Type B pancreatic cell (in vitro differentiated cells): ENCODE results near the gene PIGQ. TPM values are rescaled to one million over a fixed set of nuclear protein-coding genes. Genes with fewer than 3 reads are reported as not detected.
"Not testable (repeated sequence)": the region's sequence is repeated elsewhere in the genome, so short reads cannot be mapped to it uniquely, and the experiment has no call there.

Source experiments
- DNase-seq: peaks from one replicate; pipeline ENCODE4 v3.0.0; 2021; ENCODE audit warnings: mixed read lengths; ENCODE audit not compliant: unreplicated experiment; ENCODE audit errors: extremely low spot score
- H3K27ac Mint-ChIP-seq: 2 replicates; pipeline ENCODE4 v1.8.0; 2021; ENCODE audit warnings: mild to moderate bottlenecking, mixed read lengths
- H3K27me3 Mint-ChIP-seq: 2 replicates; pipeline ENCODE4 v1.8.0; 2021; ENCODE audit warnings: mixed read lengths
- H3K36me3 Mint-ChIP-seq: 2 replicates; pipeline ENCODE4 v1.8.0; 2021; ENCODE audit warnings: mixed read lengths
- H3K4me1 Mint-ChIP-seq: one replicate; pipeline ENCODE4 v1.8.0; 2021; ENCODE audit warnings: mixed read lengths; ENCODE audit not compliant: unreplicated experiment
- H3K4me3 Mint-ChIP-seq: 2 replicates; pipeline ENCODE4 v1.8.0; 2021; ENCODE audit warnings: mild to moderate bottlenecking, mixed read lengths
- H3K9me3 Mint-ChIP-seq: 2 replicates; pipeline ENCODE4 v1.8.0; 2021; ENCODE audit warnings: mixed read lengths
- total RNA-seq: library from RNA; stranded (reverse); gene quantifications from 2 replicates; pipeline ENCODE4 v1.2.1, GENCODE V29; 2021; ENCODE audit warnings: low replicate concordance
- TF ChIP-seq, protein P1 (sequence below): fragments of 200-600 bp; sonication (generic); conservative IDR thresholded peaks from 2 replicates; pipeline ENCODE4 v1.5.0; 2021; ENCODE audit warnings: antibody characterized with exemption, mild to moderate bottlenecking

Gene PIGQ
- total RNA-seq, 1 donor from 2014 or later = 83.5 TPM

DNA sequence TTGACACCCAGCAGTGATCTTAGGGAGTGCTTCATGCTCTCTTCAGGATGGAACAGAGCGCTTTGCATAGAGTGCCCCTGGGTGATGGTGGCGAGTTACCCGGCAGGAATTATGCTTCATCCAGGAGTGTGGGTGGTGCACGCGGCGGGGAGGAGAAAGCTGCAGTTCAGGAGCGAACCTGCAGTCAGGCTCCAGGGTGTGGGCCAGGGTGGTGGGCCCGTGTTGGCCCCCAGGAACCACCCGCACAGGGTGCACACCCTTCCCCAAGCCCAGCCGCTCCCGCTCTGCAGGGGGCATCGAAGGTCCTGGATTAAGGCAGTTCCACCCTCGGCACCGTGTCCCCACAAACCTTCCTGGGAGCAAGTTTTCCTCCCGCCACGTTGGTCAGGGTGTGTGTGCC is 24.0 kb downstream of the PIGQ start:
- Mint-ChIP-seq H3K27me3 (no peaks in the 10 kb centered on the region), H3K36me3 (peaks cover 13% of the 10 kb centered on the region), H3K4me3 (peak overlapping the region; percentile 91), H3K9me3 (no peaks in the 10 kb centered on the region), H3K4me1 (peaks cover 26% of the 10 kb centered on the region), H3K27ac (peak overlapping the region; percentile 90)
- DNase-seq = no peak
- TF ChIP-seq, protein P1, sequence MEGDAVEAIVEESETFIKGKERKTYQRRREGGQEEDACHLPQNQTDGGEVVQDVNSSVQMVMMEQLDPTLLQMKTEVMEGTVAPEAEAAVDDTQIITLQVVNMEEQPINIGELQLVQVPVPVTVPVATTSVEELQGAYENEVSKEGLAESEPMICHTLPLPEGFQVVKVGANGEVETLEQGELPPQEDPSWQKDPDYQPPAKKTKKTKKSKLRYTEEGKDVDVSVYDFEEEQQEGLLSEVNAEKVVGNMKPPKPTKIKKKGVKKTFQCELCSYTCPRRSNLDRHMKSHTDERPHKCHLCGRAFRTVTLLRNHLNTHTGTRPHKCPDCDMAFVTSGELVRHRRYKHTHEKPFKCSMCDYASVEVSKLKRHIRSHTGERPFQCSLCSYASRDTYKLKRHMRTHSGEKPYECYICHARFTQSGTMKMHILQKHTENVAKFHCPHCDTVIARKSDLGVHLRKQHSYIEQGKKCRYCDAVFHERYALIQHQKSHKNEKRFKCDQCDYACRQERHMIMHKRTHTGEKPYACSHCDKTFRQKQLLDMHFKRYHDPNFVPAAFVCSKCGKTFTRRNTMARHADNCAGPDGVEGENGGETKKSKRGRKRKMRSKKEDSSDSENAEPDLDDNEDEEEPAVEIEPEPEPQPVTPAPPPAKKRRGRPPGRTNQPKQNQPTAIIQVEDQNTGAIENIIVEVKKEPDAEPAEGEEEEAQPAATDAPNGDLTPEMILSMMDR = no peak

DNA sequence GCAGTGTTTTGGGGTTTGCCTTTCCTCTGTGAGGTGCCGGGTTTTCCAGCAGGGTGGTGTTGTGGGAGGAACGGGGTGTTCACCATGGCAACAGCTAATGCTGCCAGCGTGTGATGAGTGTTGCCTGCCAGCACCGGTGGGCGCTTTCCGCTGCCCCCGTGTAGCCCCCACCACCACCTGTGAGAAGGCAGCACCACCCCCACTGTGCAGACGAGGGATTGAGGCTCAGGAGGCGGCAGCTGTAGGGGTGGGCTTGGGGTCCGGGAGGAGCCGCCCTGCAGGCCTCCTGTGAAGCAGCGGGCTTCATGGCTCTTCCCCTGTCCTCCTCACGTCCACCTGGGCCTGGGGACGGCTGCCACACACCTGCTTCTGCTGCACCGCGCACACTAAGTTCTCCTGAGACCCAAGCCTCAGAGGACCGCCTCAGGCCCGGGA is 25.3 kb downstream of the PIGQ start:
- DNase-seq = no peak
- Mint-ChIP-seq H3K27ac (no peak overlapping the region), H3K4me1 (peaks cover 26% of the 10 kb centered on the region), H3K9me3 (no peaks in the 10 kb centered on the region), H3K4me3 (no peak overlapping the region), H3K27me3 (no peaks in the 10 kb centered on the region), H3K36me3 (peaks cover 13% of the 10 kb centered on the region)
- TF ChIP-seq, protein P1 = no peak

DNA sequence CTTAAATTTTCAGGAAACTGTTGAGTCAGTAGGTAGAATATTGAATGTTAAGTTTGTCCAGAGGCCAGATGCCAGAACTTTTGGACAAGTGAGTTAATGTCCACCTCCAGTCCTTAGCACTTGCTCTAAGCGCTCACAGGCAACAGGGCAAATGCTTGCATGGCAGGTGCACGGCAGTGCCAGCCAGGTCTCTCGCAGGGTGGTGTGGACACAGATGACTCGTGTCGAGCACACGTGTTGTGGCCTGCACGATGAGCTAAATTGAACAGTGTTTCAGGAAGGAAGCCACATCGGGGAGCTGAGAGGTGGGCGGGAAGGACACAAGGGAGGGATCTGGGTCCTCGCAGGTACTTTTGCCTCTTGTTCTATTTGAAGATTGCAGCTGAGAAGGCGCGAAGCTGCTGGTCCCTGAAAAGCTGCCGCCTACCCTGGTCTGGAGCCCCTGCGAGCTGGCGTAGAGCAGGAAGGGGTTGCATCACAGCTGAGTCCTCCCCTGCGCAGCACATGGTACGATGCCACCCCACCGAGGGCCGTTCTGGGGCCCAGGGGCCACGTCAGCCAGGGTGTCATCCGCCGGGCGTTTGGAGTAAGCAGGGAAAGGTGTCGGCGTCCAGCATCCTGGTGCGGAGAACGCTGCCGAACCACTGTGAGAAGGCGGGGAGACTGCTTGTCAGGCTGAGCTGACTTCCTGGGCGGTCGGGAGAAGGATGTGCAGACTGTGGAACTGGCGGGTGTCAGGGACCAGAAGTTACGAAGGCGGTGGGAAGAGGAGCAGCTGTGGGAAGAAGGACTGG is 26.4 kb downstream of the PIGQ start:
- peaks cover 9% of the 10 kb centered on the region for H3K36me3 Mint-ChIP-seq
- H3K4me3 Mint-ChIP-seq = no peak overlapping the region
- no peaks in the 10 kb centered on the region for H3K9me3 Mint-ChIP-seq
- peaks cover 20% of the 10 kb centered on the region for H3K4me1 Mint-ChIP-seq
- no peaks in the 10 kb centered on the region for H3K27me3 Mint-ChIP-seq
- peak overlapping the region; percentile 39 for H3K27ac Mint-ChIP-seq
- TF ChIP-seq, protein P1 = no peak
- no peak for DNase-seq

DNA sequence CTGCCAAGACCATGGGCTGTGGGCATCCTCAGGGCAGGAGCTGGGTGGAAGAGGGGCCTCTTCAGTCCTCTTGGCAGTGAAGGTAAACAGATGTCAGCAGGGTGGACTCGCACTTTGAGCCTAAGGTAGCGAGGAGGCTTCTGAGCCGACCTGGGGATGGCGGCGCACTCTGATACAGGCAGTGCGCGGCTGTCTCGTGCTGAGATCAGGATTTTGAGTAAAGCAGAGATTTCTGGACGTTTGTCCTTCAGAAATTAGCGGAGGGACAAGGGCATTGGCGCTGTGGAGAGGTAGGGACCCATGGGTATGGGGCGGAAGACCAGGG is 26.9 kb downstream of the PIGQ start:
- Mint-ChIP-seq H3K27ac (peak overlapping the region; percentile 39), H3K4me3 (no peak overlapping the region), H3K9me3 (no peaks in the 10 kb centered on the region), H3K36me3 (peaks cover 9% of the 10 kb centered on the region), H3K27me3 (no peaks in the 10 kb centered on the region), H3K4me1 (peaks cover 18% of the 10 kb centered on the region)
- DNase-seq = no peak
- TF ChIP-seq, protein P1 = no peak

DNA sequence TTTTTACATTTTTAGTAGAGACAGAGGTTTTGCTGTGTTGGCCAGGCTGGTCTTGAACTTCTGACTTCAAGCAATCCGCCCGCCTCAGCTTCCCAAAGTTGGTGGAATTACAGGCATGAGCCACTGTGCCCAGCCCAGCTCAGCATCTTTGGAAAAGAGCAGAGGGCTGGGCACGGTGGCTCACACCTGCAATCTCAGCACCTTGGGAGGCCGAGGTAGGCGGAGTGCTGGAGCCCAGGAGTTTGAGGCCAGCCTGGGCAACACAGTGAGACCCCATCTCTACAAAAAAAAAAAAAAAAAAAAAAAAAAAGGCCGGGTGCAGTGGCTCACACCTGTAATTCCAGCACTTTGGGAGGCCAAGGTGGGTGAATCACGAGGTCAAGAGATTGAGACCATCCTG is 27.9 kb downstream of the PIGQ start:
- H3K36me3 Mint-ChIP-seq, H3K27me3 Mint-ChIP-seq, H3K27ac Mint-ChIP-seq, H3K4me3 Mint-ChIP-seq, H3K9me3 Mint-ChIP-seq, DNase-seq: not testable (repeated sequence)
- peaks cover 13% of the 10 kb centered on the region for H3K4me1 Mint-ChIP-seq

DNA sequence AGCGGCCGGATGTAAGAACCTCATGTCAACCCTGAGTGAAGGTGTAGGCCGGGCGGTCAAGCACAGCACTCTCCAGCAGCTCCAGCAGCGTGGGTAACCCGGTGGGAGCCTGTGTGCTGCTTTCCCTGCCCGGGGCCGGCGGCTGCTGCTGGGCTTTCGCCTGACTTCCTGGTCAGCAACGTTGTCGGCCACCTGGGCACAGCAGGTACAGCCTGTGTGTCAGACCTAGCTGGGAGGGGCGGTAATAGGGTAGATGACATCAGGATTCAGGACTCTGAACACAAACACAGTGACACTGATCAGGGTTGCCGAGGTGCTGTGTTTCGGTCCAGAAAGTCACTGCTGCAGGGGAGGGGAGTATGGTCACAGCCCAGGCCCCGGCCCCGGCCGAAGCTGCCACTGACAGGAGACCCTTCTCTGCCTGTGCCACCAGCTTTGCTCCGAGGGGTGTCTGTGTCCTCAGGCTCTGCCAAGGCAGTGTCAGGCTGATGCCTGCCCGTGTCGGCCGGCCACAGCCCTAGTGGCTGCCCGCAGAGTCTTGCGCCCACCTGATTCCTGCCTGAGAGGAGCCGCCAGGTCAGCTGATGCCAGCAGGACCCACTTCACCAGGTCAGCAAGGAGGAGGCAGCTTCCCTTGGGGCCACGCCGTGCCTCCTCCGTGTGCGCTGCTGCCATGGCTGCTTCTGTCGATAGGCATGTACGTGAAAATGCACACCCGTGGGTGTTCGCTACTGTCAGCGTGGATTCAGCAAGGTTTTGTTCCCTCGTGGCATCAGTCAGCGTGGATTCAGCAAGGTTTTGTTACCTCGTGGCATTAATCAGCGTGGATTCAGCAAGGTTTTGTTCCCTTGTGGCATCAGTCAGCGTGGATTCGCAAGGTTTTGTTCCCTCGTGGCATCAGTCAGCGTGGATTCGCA is 29.3 kb downstream of the PIGQ start:
- DNase-seq = no peak
- peaks cover 13% of the 10 kb centered on the region for H3K36me3 Mint-ChIP-seq
- H3K27ac Mint-ChIP-seq = no peak overlapping the region
- TF ChIP-seq, protein P1 = no peak
- no peaks in the 10 kb centered on the region for H3K9me3 Mint-ChIP-seq
- H3K4me3 Mint-ChIP-seq = no peak overlapping the region
- H3K27me3 Mint-ChIP-seq = no peaks in the 10 kb centered on the region
- peaks cover 10% of the 10 kb centered on the region for H3K4me1 Mint-ChIP-seq
